Measurements from ENCODE around the gene PSMG2.

PSMG2 gene

GRCh38 chr18:12703664-12704063 lies 822 bp downstream of the PSMG2 start:
- Histone ChIP-seq H2BK15ac (replicated peaks; ENCODE audit: low read depth) (no peak overlapping the region), H3K56ac (ENCODE audit: low read length) (peak overlapping the region; percentile 99), H3K4me3 (ENCODE audit: low read length) (peak overlapping the region; percentile 99), H3K27me3 (ENCODE audit: insufficient read depth, low read length, poor library complexity) (no peaks in the 10 kb centered on the region), H2AK5ac (ENCODE audit: low read length) (no peak overlapping the region), H3K4me2 (ENCODE audit: low read length) (peak overlapping the region; percentile 79), H4K5ac (ENCODE audit: low read length) (no peak overlapping the region), H3K4me1 (ENCODE audit: control insufficient read depth, low read depth, low read length) (peaks cover 5% of the 10 kb centered on the region), H3K79me2 (ENCODE audit: control insufficient read depth, insufficient read depth, low read length) (peaks cover 34% of the 10 kb centered on the region), H3K23ac (ENCODE audit: low read length) (no peak overlapping the region), H3K27ac (ENCODE audit: low read depth, low read length) (no peak overlapping the region), H2BK5ac (ENCODE audit: low read length) (no peak overlapping the region), H3K18ac (ENCODE audit: low read length) (no peak overlapping the region), H3K9ac (ENCODE audit: low read length) (peak overlapping the region; percentile 96), H3K4ac (ENCODE audit: low read depth, low read length) (no peak overlapping the region), H3K79me1 (ENCODE audit: low read length) (peaks cover 7% of the 10 kb centered on the region), H2BK120ac (ENCODE audit: low read depth, low read length) (no peak overlapping the region), H3K36me3 (ENCODE audit: control insufficient read depth, insufficient read depth, low read length) (peaks cover 2% of the 10 kb centered on the region), H4K8ac (ENCODE audit: low read depth, low read length) (no peak overlapping the region)
- peak; percentile 34 for DNase-seq
- WGBS (ENCODE audit: extremely low coverage, insufficient coverage, low lambda C conversion rate), result no CpG with 5 or more reads among the region's 2 CpGs

- no peak overlapping the region for H3K27ac ChIP-seq (ENCODE audit: low read depth, low read length)
- H3K27me3 ChIP-seq (ENCODE audit: insufficient read depth, low read length, poor library complexity), result no peaks in the 10 kb centered on the region
- no peak overlapping the region for H3K4ac ChIP-seq (ENCODE audit: low read depth, low read length)
- H2BK5ac ChIP-seq (ENCODE audit: low read length), result no peak overlapping the region
- no peak overlapping the region for H2AK5ac ChIP-seq (ENCODE audit: low read length)
- H2BK15ac ChIP-seq (replicated peaks; ENCODE audit: low read depth), result no peak overlapping the region
- no peaks in the 10 kb centered on the region for H3K79me2 ChIP-seq (ENCODE audit: control insufficient read depth, insufficient read depth, low read length)
- H3K79me1 ChIP-seq (ENCODE audit: low read length), result no peaks in the 10 kb centered on the region
- no peak for DNase-seq
- H3K56ac ChIP-seq (ENCODE audit: low read length), result no peak overlapping the region
- H4K5ac ChIP-seq (ENCODE audit: low read length), result no peak overlapping the region
- H3K23ac ChIP-seq (ENCODE audit: low read length), result no peak overlapping the region
- H3K4me2 ChIP-seq (ENCODE audit: low read length), result no peak overlapping the region
- no peak overlapping the region for H3K9ac ChIP-seq (ENCODE audit: low read length)
- no peak overlapping the region for H2BK120ac ChIP-seq (ENCODE audit: low read depth, low read length)
- H3K4me1 ChIP-seq (ENCODE audit: control insufficient read depth, low read depth, low read length), result no peaks in the 10 kb centered on the region
- WGBS (ENCODE audit: extremely low coverage, insufficient coverage, low lambda C conversion rate), result no CpG with 5 or more reads among the region's 5 CpGs
- H3K4me3 ChIP-seq (ENCODE audit: low read length), result no peak overlapping the region
- no peak overlapping the region for H3K18ac ChIP-seq (ENCODE audit: low read length)
- peaks cover 11% of the 10 kb centered on the region for H3K36me3 ChIP-seq (ENCODE audit: control insufficient read depth, insufficient read depth, low read length)
- no peak overlapping the region for H4K8ac ChIP-seq (ENCODE audit: low read depth, low read length)
Observed at GRCh38 chr18:12711446-12711845, 8.6 kb downstream of the PSMG2 start.

- peaks cover 4% of the 10 kb centered on the region for H3K36me3 ChIP-seq (ENCODE audit: control insufficient read depth, insufficient read depth, low read length)
- H3K27ac ChIP-seq (ENCODE audit: low read depth, low read length), result peak overlapping the region; percentile 19
- no peak overlapping the region for H3K18ac ChIP-seq (ENCODE audit: low read length)
- H3K4me2 ChIP-seq (ENCODE audit: low read length), result no peak overlapping the region
- no peak overlapping the region for H3K4me3 ChIP-seq (ENCODE audit: low read length)
- no peaks in the 10 kb centered on the region for H3K79me1 ChIP-seq (ENCODE audit: low read length)
- H3K79me2 ChIP-seq (ENCODE audit: control insufficient read depth, insufficient read depth, low read length), result no peaks in the 10 kb centered on the region
- H4K5ac ChIP-seq (ENCODE audit: low read length), result no peak overlapping the region
- H3K4ac ChIP-seq (ENCODE audit: low read depth, low read length), result no peak overlapping the region
- H3K4me1 ChIP-seq (ENCODE audit: control insufficient read depth, low read depth, low read length), result no peaks in the 10 kb centered on the region
- H3K27me3 ChIP-seq (ENCODE audit: insufficient read depth, low read length, poor library complexity), result no peaks in the 10 kb centered on the region
- H2BK15ac ChIP-seq (replicated peaks; ENCODE audit: low read depth), result no peak overlapping the region
- no peak overlapping the region for H2BK120ac ChIP-seq (ENCODE audit: low read depth, low read length)
- no peak overlapping the region for H3K9ac ChIP-seq (ENCODE audit: low read length)
- WGBS (ENCODE audit: extremely low coverage, insufficient coverage, low lambda C conversion rate), result 100% methylated on average over 2 of the region's 5 CpGs
- H3K56ac ChIP-seq (ENCODE audit: low read length), result no peak overlapping the region
- no peak overlapping the region for H2AK5ac ChIP-seq (ENCODE audit: low read length)
- H4K8ac ChIP-seq (ENCODE audit: low read depth, low read length), result no peak overlapping the region
- H3K23ac ChIP-seq (ENCODE audit: low read length), result no peak overlapping the region
- H2BK5ac ChIP-seq (ENCODE audit: low read length), result no peak overlapping the region
- no peak for DNase-seq
Observed at GRCh38 chr18:12721495-12722275, 18.8 kb downstream of the PSMG2 start.

GRCh38 chr18:12722731-12723130 lies 19.9 kb downstream of the PSMG2 start:
- H3K79me2 ChIP-seq (ENCODE audit: control insufficient read depth, insufficient read depth, low read length), result no peaks in the 10 kb centered on the region
- H3K27me3 ChIP-seq (ENCODE audit: insufficient read depth, low read length, poor library complexity), result no peaks in the 10 kb centered on the region
- peak; percentile 76 for DNase-seq
- H2BK120ac ChIP-seq (ENCODE audit: low read depth, low read length), result no peak overlapping the region
- peak overlapping the region; percentile 57 for H3K27ac ChIP-seq (ENCODE audit: low read depth, low read length)
- H2BK15ac ChIP-seq (replicated peaks; ENCODE audit: low read depth), result no peak overlapping the region
- H3K9ac ChIP-seq (ENCODE audit: low read length), result no peak overlapping the region
- no peak overlapping the region for H3K4me3 ChIP-seq (ENCODE audit: low read length)
- no peak overlapping the region for H4K8ac ChIP-seq (ENCODE audit: low read depth, low read length)
- H3K4ac ChIP-seq (ENCODE audit: low read depth, low read length), result no peak overlapping the region
- H3K4me2 ChIP-seq (ENCODE audit: low read length), result no peak overlapping the region
- no peak overlapping the region for H3K18ac ChIP-seq (ENCODE audit: low read length)
- no peak overlapping the region for H3K23ac ChIP-seq (ENCODE audit: low read length)
- no peaks in the 10 kb centered on the region for H3K4me1 ChIP-seq (ENCODE audit: control insufficient read depth, low read depth, low read length)
- H2AK5ac ChIP-seq (ENCODE audit: low read length), result no peak overlapping the region
- no peak overlapping the region for H2BK5ac ChIP-seq (ENCODE audit: low read length)
- no peak overlapping the region for H4K5ac ChIP-seq (ENCODE audit: low read length)
- peaks cover 4% of the 10 kb centered on the region for H3K36me3 ChIP-seq (ENCODE audit: control insufficient read depth, insufficient read depth, low read length)
- no CpG with 5 or more reads among the region's 7 CpGs for WGBS (ENCODE audit: extremely low coverage, insufficient coverage, low lambda C conversion rate)
- no peak overlapping the region for H3K56ac ChIP-seq (ENCODE audit: low read length)
- no peaks in the 10 kb centered on the region for H3K79me1 ChIP-seq (ENCODE audit: low read length)

- Histone ChIP-seq H3K4me1 (ENCODE audit: control insufficient read depth, low read depth, low read length) (no peaks in the 10 kb centered on the region), H2BK15ac (replicated peaks; ENCODE audit: low read depth) (no peak overlapping the region), H3K27ac (ENCODE audit: low read depth, low read length) (no peak overlapping the region), H3K79me2 (ENCODE audit: control insufficient read depth, insufficient read depth, low read length) (no peaks in the 10 kb centered on the region), H3K4me3 (ENCODE audit: low read length) (no peak overlapping the region), H2BK120ac (ENCODE audit: low read depth, low read length) (no peak overlapping the region), H3K9ac (ENCODE audit: low read length) (no peak overlapping the region), H2AK5ac (ENCODE audit: low read length) (no peak overlapping the region), H3K23ac (ENCODE audit: low read length) (no peak overlapping the region), H3K56ac (ENCODE audit: low read length) (no peak overlapping the region), H3K4me2 (ENCODE audit: low read length) (no peak overlapping the region), H2BK5ac (ENCODE audit: low read length) (no peak overlapping the region), H3K36me3 (ENCODE audit: control insufficient read depth, insufficient read depth, low read length) (peaks cover 3% of the 10 kb centered on the region), H4K8ac (ENCODE audit: low read depth, low read length) (no peak overlapping the region), H3K18ac (ENCODE audit: low read length) (no peak overlapping the region), H3K4ac (ENCODE audit: low read depth, low read length) (no peak overlapping the region), H4K5ac (ENCODE audit: low read length) (no peak overlapping the region), H3K27me3 (ENCODE audit: insufficient read depth, low read length, poor library complexity) (no peaks in the 10 kb centered on the region), H3K79me1 (ENCODE audit: low read length) (no peaks in the 10 kb centered on the region)
- DNase-seq, result no peak
- no CpG with 5 or more reads among the region's 4 CpGs for WGBS (ENCODE audit: extremely low coverage, insufficient coverage, low lambda C conversion rate)
Observed at GRCh38 chr18:12726331-12726730, 23.5 kb downstream of the PSMG2 start.

Data from mesendoderm (in vitro differentiated cells).